HepG2 (cell line): Measurements from ENCODE around the gene BRD1. TPM values are rescaled to one million over a fixed set of nuclear protein-coding genes. Genes with fewer than 3 reads are reported as not detected.
A peak's percentile ranks its signal among the peaks of the same experiment; 100 is the strongest.

Source experiments
- ATAC-seq: fragments of 200-7000 bp; cut with Tn5 transposase; 3 replicates; pipeline ENCODE4 v1.9.1; 2020; ENCODE audit warnings: mild to moderate bottlenecking, moderate library complexity
- BruUV-seq: library from RNA; stranded (reverse); fragments of 400-500 nt; replicated peaks from 2 replicates; lab custom pipeline; 2021; lab: Mats Ljungman, UMichigan
- CTCF ChIA-PET: fragments of 300-600 bp; formaldehyde crosslinking; extraction: SDS; loops from one replicate; lab custom pipeline; 2021; ENCODE audit warnings: low total read pairs, inconsistent platforms, low intra/inter-chr PET ratio; lab: Yijun Ruan, JAX
- POLR2A ChIA-PET: fragments of 350-600 bp; sonication (Branson Sonifier 250); formaldehyde crosslinking; loops from one replicate; lab custom pipeline; 2020; ENCODE audit warnings: antibody characterized with exemption, inconsistent platforms; lab: Yijun Ruan, JAX
- DNase-seq: peaks from one replicate; pipeline ENCODE4 v3.0.0-alpha.2; 2015; ENCODE audit warnings: low spot score
- FAIRE-seq: peaks from 3 replicates; lab custom pipeline; 2011; peaks lifted over from hg19 to GRCh38; lab: Jason Lieb, UNC
- H2AFZ ChIP-seq: one replicate; pipeline ENCODE4 v1.6.1; 2011; ENCODE audit warnings: low read length, inconsistent platforms
- H3K27ac ChIP-seq: fragments of 300-600 bp; 3 replicates; pipeline ENCODE4 v1.8.0; 2011; ENCODE audit warnings: mixed run types, mild to moderate bottlenecking, mixed read lengths, low read length, inconsistent platforms; ENCODE audit not compliant: insufficient read depth; ENCODE audit errors: extremely low read length
- H3K27me3 ChIP-seq, 2 experiments: fragments of 200-600 bp in 1 of 2; 2 replicates in 1 of 2; 3 replicates in 1 of 2; pipeline versions ENCODE4 v1.6.0 to v1.8.0; 2011; ENCODE audit warnings: low read length in 2 of 2, mild to moderate bottlenecking in 2 of 2, moderate library complexity in 2 of 2, inconsistent platforms in 1 of 2; ENCODE audit not compliant: insufficient read depth in 2 of 2, control insufficient read depth in 1 of 2
- H3K36me3 ChIP-seq, 2 experiments: fragments of 200-600 bp in 1 of 2; replicated peaks in 1 of 2; 2 replicates in 1 of 2; 3 replicates in 1 of 2; pipeline versions ENCODE4 v1.5.1 to v1.8.0; 2011; ENCODE audit warnings: low read length in 2 of 2, inconsistent platforms in 1 of 2; ENCODE audit not compliant: insufficient read depth in 2 of 2, control insufficient read depth in 1 of 2
- H3K4me1 ChIP-seq: 2 replicates; pipeline ENCODE4 v1.5.1; 2012; ENCODE audit warnings: low read length, inconsistent platforms; ENCODE audit not compliant: insufficient read depth
- H3K4me2 ChIP-seq: 2 replicates; pipeline ENCODE4 v1.6.0; 2011; ENCODE audit warnings: low read depth, low read length, inconsistent platforms
- H3K4me3 ChIP-seq, 3 experiments: fragments of 200-600 bp in 1 of 3; sonication (generic), shearing (Covaris generic) in 1 of 3; replicated peaks in 1 of 3; 2 replicates each; pipeline ENCODE4 v1.5.1; 2011 to 2016; ENCODE audit warnings: low read length in 3 of 3, inconsistent platforms in 2 of 3, low read depth in 2 of 3, mild to moderate bottlenecking in 2 of 3, control low read depth in 1 of 3, mixed read lengths in 1 of 3; ENCODE audit not compliant: insufficient read depth in 1 of 3
- H3K79me2 ChIP-seq: one replicate; pipeline ENCODE4 v1.6.1; 2011; ENCODE audit warnings: low read length, inconsistent platforms; ENCODE audit not compliant: insufficient read depth
- H3K9ac ChIP-seq: 2 replicates; pipeline ENCODE4 v1.6.0; 2011; ENCODE audit warnings: mild to moderate bottlenecking, low read depth, low read length, inconsistent platforms; ENCODE audit not compliant: insufficient read depth
- H3K9me3 ChIP-seq: 2 replicates; pipeline ENCODE4 v1.5.1; 2012; ENCODE audit warnings: mild to moderate bottlenecking, low read length
- H4K20me1 ChIP-seq: 2 replicates; pipeline ENCODE4 v1.6.0; 2011; ENCODE audit warnings: inconsistent platforms, mild to moderate bottlenecking, low read length, moderate library complexity; ENCODE audit not compliant: insufficient read depth
- ATF1 ChIP-seq: IDR thresholded peaks from 2 replicates; pipeline ENCODE4 v1.6.1; 2016; ENCODE audit warnings: mild to moderate bottlenecking, control low read depth
- CHD2 ChIP-seq: IDR thresholded peaks from 2 replicates; pipeline ENCODE4 v1.6.1; 2011; ENCODE audit warnings: low read depth, low read length, improper control_type of control experiment
- DMAP1 ChIP-seq: IDR thresholded peaks from 2 replicates; pipeline ENCODE4 v1.6.1; 2016
- KDM4B ChIP-seq: sonication (generic); formaldehyde crosslinking; IDR thresholded peaks from 2 replicates; pipeline ENCODE4 v1.4.0; 2020; ENCODE audit warnings: missing genetic modification reagents
- KLF11 ChIP-seq: IDR thresholded peaks from 2 replicates; pipeline ENCODE4 v1.6.1; 2016; ENCODE audit warnings: missing compliant biosample characterization
- NFAT5 ChIP-seq: sonication (generic); formaldehyde crosslinking; IDR thresholded peaks from 2 replicates; pipeline ENCODE4 v1.4.0; 2020; ENCODE audit warnings: missing genetic modification reagents
- SIX1 ChIP-seq: sonication (generic); formaldehyde crosslinking; IDR thresholded peaks from 2 replicates; pipeline ENCODE4 v1.4.0; 2020; ENCODE audit warnings: missing genetic modification reagents, borderline replicate concordance
- SPEN ChIP-seq: sonication (generic); formaldehyde crosslinking; IDR thresholded peaks from 2 replicates; pipeline ENCODE4 v1.5.1; 2020; ENCODE audit warnings: low read depth, mild to moderate bottlenecking, missing genetic modification reagents
- ZBTB38 ChIP-seq: sonication (generic); formaldehyde crosslinking; IDR thresholded peaks from 2 replicates; pipeline ENCODE4 v1.5.1; 2020; ENCODE audit warnings: mild to moderate bottlenecking, missing genetic modification reagents
- ZBTB7B ChIP-seq: sonication (generic); formaldehyde crosslinking; IDR thresholded peaks from 2 replicates; pipeline ENCODE4 v1.4.0; 2020; ENCODE audit warnings: missing genetic modification reagents
- ZMYM3 ChIP-seq: sonication (generic); formaldehyde crosslinking; IDR thresholded peaks from 2 replicates; pipeline ENCODE4 v1.5.1; 2020; ENCODE audit warnings: mild to moderate bottlenecking, missing genetic modification reagents
- ZNF260 ChIP-seq: sonication (generic); formaldehyde crosslinking; IDR thresholded peaks from 2 replicates; pipeline ENCODE4 v1.4.0; 2020; ENCODE audit warnings: missing genetic modification reagents, low read depth, mild to moderate bottlenecking, borderline replicate concordance
- ZNF34 ChIP-seq: sonication (generic); formaldehyde crosslinking; IDR thresholded peaks from 2 replicates; pipeline ENCODE4 v1.4.0; 2020; ENCODE audit warnings: mild to moderate bottlenecking, missing genetic modification reagents, borderline replicate concordance
- ZSCAN30 ChIP-seq: sonication (generic); formaldehyde crosslinking; IDR thresholded peaks from 2 replicates; pipeline ENCODE4 v1.5.0; 2020; ENCODE audit warnings: mild to moderate bottlenecking, missing genetic modification reagents
- WGBS: methylation state at CpG from one replicate; pipeline ENCODE4 v1.1.6; 2017; ENCODE audit warnings: low lambda C conversion rate; 5-methylcytosine and 5-hydroxymethylcytosine counted together
- in situ Hi-C: cut with HindIII; loops from 2 replicates; pipeline ENCODE4 v1.10.0; 2017; ENCODE audit warnings: low pct_unique_long_range_greater_than_20kb; ENCODE audit not compliant: extremely low pct_ligation_motif_present
- intact Hi-C: fragments of 100-400 bp; cut with micrococcal nuclease; formaldehyde crosslinking; loops from one replicate; pipeline ENCODE4 v1.10.0; 2022; ENCODE audit not compliant: unreplicated experiment
- polyA plus RNA-seq, 8 experiments: library from polyadenylated mRNA; depleted of rRNA in 3 of 8; stranded (reverse) in 7 of 8; unstranded in 1 of 8; fragments of >200 nt; fragmentation: Illumina TruSeq in 4 of 8; extraction: Trizol in 4 of 8; gene quantifications; 2 replicates each; pipeline versions ENCODE4 v1.2.1 to v1.2.3, GENCODE V29; 2011 to 2016; ENCODE audit warnings: low read depth in 4 of 8, missing spikeins in 1 of 8, mixed read lengths in 1 of 8; ENCODE audit not compliant: insufficient read depth in 1 of 8
- total RNA-seq, 5 experiments: library from RNA; depleted of rRNA; stranded (reverse); fragments of >200 nt; fragmentation: Illumina TruSeq; extraction: Trizol; gene quantifications; 2 replicates each; pipeline ENCODE4 v1.2.3, GENCODE V29; 2016; ENCODE audit warnings: low read depth in 1 of 5
- TF ChIP-seq, protein P1 (sequence below): sonication (generic); formaldehyde crosslinking; IDR thresholded peaks from 2 replicates; pipeline ENCODE4 v1.5.0; 2020; ENCODE audit warnings: mild to moderate bottlenecking, missing genetic modification reagents

Gene BRD1
- total and polyA plus RNA-seq, 2 of the 13 experiments (the other 11 are each of a cell fraction or from before 2014, with no cell fraction given): 5.1 to 12.0 TPM

- no peak for TF ChIP-seq ZSCAN30
- 0 out of 2 replicates have a peak, but pooled peaks have one; percentile 42 for TF ChIP-seq ZMYM3 (CRISPR knock-in tag)
- TF ChIP-seq DMAP1 (CRISPR knock-in tag): no peak
- TF ChIP-seq SIX1 (CRISPR knock-in tag): no peak
- TF ChIP-seq SPEN (CRISPR knock-in tag): no peak
- TF ChIP-seq ATF1 (CRISPR knock-in tag): no peak
- TF ChIP-seq ZBTB7B (CRISPR knock-in tag): no peak
- TF ChIP-seq CHD2: no peak
- TF ChIP-seq ZNF260 (CRISPR knock-in tag): no peak
- TF ChIP-seq ZNF34 (CRISPR knock-in tag): no peak
- TF ChIP-seq KLF11 (CRISPR knock-in tag): no peak
- no peak for TF ChIP-seq KDM4B
These were observed 42.4 kb upstream of the BRD1 start (continued) for GRCh38 chr22:49869845-49870712.

- H3K79me2 ChIP-seq: peaks cover 79% of the 10 kb centered on the region
- in situ Hi-C loops (no loop called here), intact Hi-C loops (loop anchor here (1.0 kb wide), 1 partner anchor 49 kb away; the partner anchor contains the start of genes ALG12 and CRELD2)
- no peak for ATAC-seq
- H3K4me2 ChIP-seq: no peak overlapping the region
- POLR2A ChIA-PET: interaction anchor here (1.8 kb wide), 1 partner anchor 17 kb away, joined by 6 read pairs; no protein-coding TSS in a partner anchor
- no peak overlapping the region for H3K9ac ChIP-seq
- H4K20me1 ChIP-seq: peaks cover 11% of the 10 kb centered on the region; the same call in 1 of the 2 replicates
- no peak for FAIRE-seq
- peaks cover 40% of the 10 kb centered on the region for H3K4me1 ChIP-seq
- no peaks in the 10 kb centered on the region; a peak in 1 of 5 replicates for H3K36me3 ChIP-seq
- no peak for DNase-seq
- no peak overlapping the region for H2AFZ ChIP-seq
- no peak overlapping the region for H3K27ac ChIP-seq
- 75% methylated on average over 10 of the region's 17 CpGs for WGBS
- CTCF ChIA-PET: no interaction called here
- H3K9me3 ChIP-seq: peaks cover 14% of the 10 kb centered on the region
- BruUV-seq: no TSS peak
- H3K27me3 ChIP-seq: no peaks in the 10 kb centered on the region
- no peak overlapping the region for H3K4me3 ChIP-seq
- TF ChIP-seq, protein P1, sequence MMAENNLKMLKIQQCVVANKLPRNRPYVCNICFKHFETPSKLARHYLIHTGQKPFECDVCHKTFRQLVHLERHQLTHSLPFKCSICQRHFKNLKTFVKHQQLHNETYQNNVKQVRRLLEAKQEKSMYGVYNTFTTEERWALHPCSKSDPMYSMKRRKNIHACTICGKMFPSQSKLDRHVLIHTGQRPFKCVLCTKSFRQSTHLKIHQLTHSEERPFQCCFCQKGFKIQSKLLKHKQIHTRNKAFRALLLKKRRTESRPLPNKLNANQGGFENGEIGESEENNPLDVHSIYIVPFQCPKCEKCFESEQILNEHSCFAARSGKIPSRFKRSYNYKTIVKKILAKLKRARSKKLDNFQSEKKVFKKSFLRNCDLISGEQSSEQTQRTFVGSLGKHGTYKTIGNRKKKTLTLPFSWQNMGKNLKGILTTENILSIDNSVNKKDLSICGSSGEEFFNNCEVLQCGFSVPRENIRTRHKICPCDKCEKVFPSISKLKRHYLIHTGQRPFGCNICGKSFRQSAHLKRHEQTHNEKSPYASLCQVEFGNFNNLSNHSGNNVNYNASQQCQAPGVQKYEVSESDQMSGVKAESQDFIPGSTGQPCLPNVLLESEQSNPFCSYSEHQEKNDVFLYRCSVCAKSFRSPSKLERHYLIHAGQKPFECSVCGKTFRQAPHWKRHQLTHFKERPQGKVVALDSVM: no peak
- TF ChIP-seq NFAT5 (CRISPR knock-in tag): no peak
- peak; percentile 73; the same call in 1 of the 2 replicates for TF ChIP-seq ZBTB38 (CRISPR knock-in tag)
These were observed 41.6 kb upstream of the BRD1 start for GRCh38 chr22:49869086-49869830.
